ENCODE measurements around the gene PLCB4.

Gene PLCB4

GRCh38 chr20:9498322-9498721 lies 429.4 kb downstream of the PLCB4 start:
- DNase-seq (ENCODE audit: low read depth): peak; percentile 38

- DNase-seq (ENCODE audit: low read depth): no peak
Measured at GRCh38 chr20:9499126-9499899, 430.4 kb downstream of the PLCB4 start.

GRCh38 chr20:9500121-9500520 lies 431.2 kb downstream of the PLCB4 start:
- no peak for DNase-seq (ENCODE audit: low read depth)

GRCh38 chr20:9501473-9501872 lies 432.6 kb downstream of the PLCB4 start:
- no peak for DNase-seq (ENCODE audit: low read depth)

GRCh38 chr20:9503526-9504245 lies 434.8 kb downstream of the PLCB4 start:
- peak; percentile 70 for DNase-seq (ENCODE audit: low read depth)

- no peak for DNase-seq (ENCODE audit: low read depth)
Measured at GRCh38 chr20:9506280-9506821, 437.5 kb downstream of the PLCB4 start.

- DNase-seq (ENCODE audit: low read depth): no peak
Measured at GRCh38 chr20:9506964-9507369, 438.1 kb downstream of the PLCB4 start.

- no peak for DNase-seq (ENCODE audit: low read depth)
Measured at GRCh38 chr20:9507544-9508239, 438.8 kb downstream of the PLCB4 start.

- no peak for DNase-seq (ENCODE audit: low read depth)
Measured at GRCh38 chr20:9508240-9508661, 439.4 kb downstream of the PLCB4 start.

- DNase-seq (ENCODE audit: low read depth): no peak
Measured at GRCh38 chr20:9508696-9509178, 439.9 kb downstream of the PLCB4 start.

- DNase-seq (ENCODE audit: low read depth): no peak
Measured at GRCh38 chr20:9509246-9509645, 440.4 kb downstream of the PLCB4 start.

GRCh38 chr20:9510911-9511310 lies 442.0 kb downstream of the PLCB4 start:
- DNase-seq (ENCODE audit: low read depth): no peak

- no peak for DNase-seq (ENCODE audit: low read depth)
Measured at GRCh38 chr20:9514072-9514460, 445.2 kb downstream of the PLCB4 start.

- DNase-seq (ENCODE audit: low read depth): no peak
Measured at GRCh38 chr20:9514461-9515213, 445.8 kb downstream of the PLCB4 start, which contains the start of gene LAMP5. Gene LAMP5, plus strand, starts transcription at chr20:9514590. Its CDS starts 263 bp downstream, at chr20:9514853.

GRCh38 chr20:9515214-9515585 lies 446.3 kb downstream of the PLCB4 start:
- DNase-seq (ENCODE audit: low read depth): no peak

GRCh38 chr20:9515741-9516233 lies 446.9 kb downstream of the PLCB4 start:
- no peak for DNase-seq (ENCODE audit: low read depth)

- DNase-seq (ENCODE audit: low read depth): no peak
Measured at GRCh38 chr20:9516234-9516871, 447.5 kb downstream of the PLCB4 start.

- DNase-seq (ENCODE audit: low read depth): no peak
Measured at GRCh38 chr20:9517297-9518162, 448.6 kb downstream of the PLCB4 start.

GRCh38 chr20:9518576-9519175 lies 449.8 kb downstream of the PLCB4 start:
- no peak for DNase-seq (ENCODE audit: low read depth)

- DNase-seq (ENCODE audit: low read depth): no peak
Measured at GRCh38 chr20:9520086-9520485, 451.2 kb downstream of the PLCB4 start.

Data from stromal cell of bone marrow (primary cell).